Measurements from ENCODE around the gene NOC3L.
A peak's percentile ranks its signal among the peaks of the same experiment; 100 is the strongest.

The NOC3L gene

GRCh38 chr10:94303929-94304328, 58.8 kb downstream of the NOC3L start:
- no peak for DNase-seq (ENCODE audit: low read depth)

- no peak for DNase-seq (ENCODE audit: low read depth)
Measured at GRCh38 chr10:94300042-94300441, 62.7 kb downstream of the NOC3L start.

- peak; percentile 8 for DNase-seq (ENCODE audit: low read depth)
Measured at GRCh38 chr10:94299417-94299816, 63.3 kb downstream of the NOC3L start.

GRCh38 chr10:94294168-94294567, 68.6 kb downstream of the NOC3L start:
- DNase-seq (ENCODE audit: low read depth) = no peak

- no peak for DNase-seq (ENCODE audit: low read depth)
Measured at GRCh38 chr10:94293354-94293753, 69.4 kb downstream of the NOC3L start.

GRCh38 chr10:94292434-94293090, 70.2 kb downstream of the NOC3L start:
- no peak for DNase-seq (ENCODE audit: low read depth)

GRCh38 chr10:94288361-94289101, 74.2 kb downstream of the NOC3L start:
- no peak for DNase-seq (ENCODE audit: low read depth)

- no peak for DNase-seq (ENCODE audit: low read depth)
Measured at GRCh38 chr10:94287336-94287735, 75.4 kb downstream of the NOC3L start.

- no peak for DNase-seq (ENCODE audit: low read depth)
Measured at GRCh38 chr10:94286901-94287300, 75.8 kb downstream of the NOC3L start.

GRCh38 chr10:94285271-94285670, 77.5 kb downstream of the NOC3L start:
- DNase-seq (ENCODE audit: low read depth) = no peak

Measured in stimulated activated CD8-positive, alpha-beta memory T cell treated with anti-CD3 and anti-CD28 coated beads, Interleukin-12 subunit alpha, Interleukin-12 subunit beta, amount 100 ng/mL, for 1 hour (primary cell).